ENCODE measurements around the gene LIN37. TPM values are rescaled to one million over a fixed set of nuclear protein-coding genes. Genes with fewer than 3 reads are reported as not detected.
A peak's percentile ranks its signal among the peaks of the same experiment; 100 is the strongest.

Gene LIN37
- total RNA-seq, 1 donor from 2014 or later = 11.4 TPM

DNA sequence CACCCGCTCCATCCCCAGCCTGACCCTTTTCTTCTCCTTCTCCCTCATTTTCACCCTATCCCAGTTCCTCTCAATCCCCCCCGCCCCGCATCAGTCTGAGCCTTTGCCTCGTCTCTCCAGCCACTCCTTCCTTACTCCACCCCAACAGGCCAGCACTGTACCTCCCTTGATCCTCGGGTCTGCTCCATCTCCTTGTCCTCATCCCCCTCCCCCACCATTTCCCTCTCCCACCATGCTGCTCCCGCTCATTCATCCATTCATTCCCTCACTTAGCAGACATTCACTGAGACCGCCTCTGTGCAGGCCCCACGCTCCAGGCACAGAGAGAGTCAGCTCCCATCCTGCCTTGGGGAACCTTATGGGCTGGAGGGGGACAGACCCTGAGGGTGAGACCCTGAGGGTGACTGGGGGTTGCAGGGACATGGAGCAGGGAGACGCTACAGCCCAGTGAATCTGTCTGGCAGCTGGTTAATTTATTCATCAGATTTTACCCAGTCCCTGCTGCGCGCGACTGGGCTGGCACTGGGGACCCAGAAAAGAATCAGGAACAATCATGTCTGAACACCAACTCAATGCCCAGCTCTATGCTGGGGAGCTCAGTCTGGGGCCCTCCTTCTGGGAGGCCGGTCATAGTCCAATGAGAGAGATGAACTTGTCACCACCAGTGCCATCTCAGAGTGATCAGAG lies 27.9 kb downstream of the LIN37 start:
- Histone ChIP-seq H3F3A (ENCODE audit: low read depth) (peaks cover 21% of the 10 kb centered on the region), H4K20me1 (ENCODE audit: low read depth) (peaks cover 28% of the 10 kb centered on the region), H3K36me3 (no peaks in the 10 kb centered on the region), H3K9me3 (ENCODE audit: low read depth) (no peaks in the 10 kb centered on the region), H3K4me1 (peaks cover 23% of the 10 kb centered on the region), H3K79me2 (ENCODE audit: low read depth) (no peaks in the 10 kb centered on the region), H3K27me3 (peaks cover 22% of the 10 kb centered on the region), H2AFZ (replicated peaks) (no peak overlapping the region), H3K4me2 (peak overlapping the region; percentile 84), H3K9ac (no peak overlapping the region), H3K4me3 (peak overlapping the region; percentile 69), H3K27ac (no peak overlapping the region)
- peaks cover 7% of the 10 kb centered on the region for H3K27me3 Mint-ChIP-seq (ENCODE audit: insufficient read depth, low read depth)
- H3K9me3 Mint-ChIP-seq = no peaks in the 10 kb centered on the region
- peaks cover 5% of the 10 kb centered on the region for H3K36me3 Mint-ChIP-seq
- H3K4me3 Mint-ChIP-seq = peak overlapping the region; percentile 91
- H3K27ac Mint-ChIP-seq = no peak overlapping the region
- TF ChIP-seq, protein P1, sequence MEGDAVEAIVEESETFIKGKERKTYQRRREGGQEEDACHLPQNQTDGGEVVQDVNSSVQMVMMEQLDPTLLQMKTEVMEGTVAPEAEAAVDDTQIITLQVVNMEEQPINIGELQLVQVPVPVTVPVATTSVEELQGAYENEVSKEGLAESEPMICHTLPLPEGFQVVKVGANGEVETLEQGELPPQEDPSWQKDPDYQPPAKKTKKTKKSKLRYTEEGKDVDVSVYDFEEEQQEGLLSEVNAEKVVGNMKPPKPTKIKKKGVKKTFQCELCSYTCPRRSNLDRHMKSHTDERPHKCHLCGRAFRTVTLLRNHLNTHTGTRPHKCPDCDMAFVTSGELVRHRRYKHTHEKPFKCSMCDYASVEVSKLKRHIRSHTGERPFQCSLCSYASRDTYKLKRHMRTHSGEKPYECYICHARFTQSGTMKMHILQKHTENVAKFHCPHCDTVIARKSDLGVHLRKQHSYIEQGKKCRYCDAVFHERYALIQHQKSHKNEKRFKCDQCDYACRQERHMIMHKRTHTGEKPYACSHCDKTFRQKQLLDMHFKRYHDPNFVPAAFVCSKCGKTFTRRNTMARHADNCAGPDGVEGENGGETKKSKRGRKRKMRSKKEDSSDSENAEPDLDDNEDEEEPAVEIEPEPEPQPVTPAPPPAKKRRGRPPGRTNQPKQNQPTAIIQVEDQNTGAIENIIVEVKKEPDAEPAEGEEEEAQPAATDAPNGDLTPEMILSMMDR (IDR thresholded peaks at IDR 0.05) = no peak
- no peak for TF ChIP-seq EZH2 (IDR thresholded peaks at IDR 0.05)
- no peak for TF ChIP-seq EZH2phosphoT487 (IDR thresholded peaks at IDR 0.05)
- peaks cover 24% of the 10 kb centered on the region for H3K4me1 Mint-ChIP-seq
- DNase-seq (ENCODE audit: low spot score) = peak; percentile 59

DNA sequence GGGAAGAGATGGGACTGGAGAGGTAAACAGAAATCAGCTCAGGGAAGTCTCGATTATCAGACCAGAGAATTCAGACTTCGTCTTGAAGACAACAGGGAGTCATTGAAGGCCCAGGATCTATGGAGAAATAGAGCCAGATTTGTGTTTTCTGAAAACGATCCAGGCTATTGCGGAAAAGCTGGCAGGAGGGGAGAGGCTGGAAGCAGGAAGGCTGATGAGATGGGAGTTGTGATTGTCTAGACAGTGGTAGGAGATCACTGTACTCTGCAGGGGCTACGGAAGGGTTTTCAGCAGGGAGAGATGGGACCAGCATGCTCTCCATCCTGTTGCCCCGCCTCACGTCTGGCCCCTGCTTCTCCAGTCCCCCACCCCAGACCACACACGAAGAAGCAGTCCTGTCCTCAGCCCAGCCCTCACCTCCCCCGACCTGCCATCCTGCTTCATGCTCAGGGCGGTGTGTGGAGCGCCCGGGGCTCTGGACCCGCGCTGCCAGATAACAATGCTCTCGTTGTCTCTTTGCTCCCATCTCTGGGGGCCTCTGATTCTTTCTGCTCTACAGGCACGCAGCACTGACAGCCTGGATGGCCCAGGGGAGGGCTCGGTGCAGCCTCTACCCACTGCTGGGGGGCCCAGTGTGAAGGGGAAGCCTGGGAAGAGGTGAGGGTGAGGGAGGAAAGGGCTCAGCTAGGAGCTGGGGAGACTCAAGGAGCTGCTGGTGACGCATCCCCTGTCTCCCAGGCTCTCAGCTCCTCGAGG lies 28.9 kb downstream of the LIN37 start:
- Mint-ChIP-seq H3K4me3 (peak overlapping the region; percentile 91), H3K9me3 (no peaks in the 10 kb centered on the region), H3K4me1 (peaks cover 24% of the 10 kb centered on the region), H3K27me3 (ENCODE audit: insufficient read depth, low read depth) (peaks cover 7% of the 10 kb centered on the region), H3K36me3 (peaks cover 5% of the 10 kb centered on the region), H3K27ac (no peak overlapping the region)
- Histone ChIP-seq H2AFZ (replicated peaks) (no peak overlapping the region), H3K4me1 (peaks cover 23% of the 10 kb centered on the region), H3K9ac (no peak overlapping the region), H3K36me3 (no peaks in the 10 kb centered on the region), H3F3A (ENCODE audit: low read depth) (peaks cover 21% of the 10 kb centered on the region), H3K79me2 (ENCODE audit: low read depth) (no peaks in the 10 kb centered on the region), H3K4me2 (peak overlapping the region; percentile 84), H3K9me3 (ENCODE audit: low read depth) (no peaks in the 10 kb centered on the region), H3K27ac (no peak overlapping the region), H3K4me3 (no peak overlapping the region), H3K27me3 (peaks cover 22% of the 10 kb centered on the region), H4K20me1 (ENCODE audit: low read depth) (peaks cover 30% of the 10 kb centered on the region)
- TF ChIP-seq EZH2phosphoT487 (IDR thresholded peaks at IDR 0.05) (no peak), EZH2 (IDR thresholded peaks at IDR 0.05) (no peak)
- TF ChIP-seq, protein P1 (IDR thresholded peaks at IDR 0.05) = no peak
- DNase-seq (ENCODE audit: low spot score) = peak; percentile 64

DNA sequence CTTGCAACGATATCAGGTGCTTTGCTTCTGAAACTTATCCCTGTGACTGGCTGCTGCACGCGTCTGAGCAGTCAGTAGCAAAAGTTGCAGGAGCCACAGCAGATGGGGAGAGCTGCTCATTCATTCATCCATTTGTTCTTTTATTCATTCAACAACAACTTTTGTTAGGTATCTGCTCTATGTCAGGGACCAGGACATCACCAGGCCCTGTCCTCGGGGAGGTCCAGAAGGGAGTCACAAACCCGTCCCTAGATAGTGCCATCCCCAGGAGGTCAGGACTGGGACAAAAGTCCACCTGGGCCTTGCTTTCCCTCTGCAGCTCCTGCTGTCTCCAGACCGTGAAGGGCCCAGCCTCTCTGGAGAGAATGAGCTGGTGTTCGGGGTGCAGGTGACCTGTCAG lies 29.6 kb downstream of the LIN37 start:
- no peak overlapping the region for H3K4me2 ChIP-seq
- TF ChIP-seq, protein P1 (IDR thresholded peaks at IDR 0.05) = no peak
- no peak for TF ChIP-seq EZH2 (IDR thresholded peaks at IDR 0.05)
- TF ChIP-seq EZH2phosphoT487 (IDR thresholded peaks at IDR 0.05) = no peak
- peak overlapping the region; percentile 64 for H3K4me3 Mint-ChIP-seq

More for the DNA sequence above, 29.6 kb downstream of the LIN37 start:
- H2AFZ ChIP-seq (replicated peaks) = no peak overlapping the region
- Mint-ChIP-seq H3K27me3 (ENCODE audit: insufficient read depth, low read depth) (peaks cover 7% of the 10 kb centered on the region), H3K4me1 (peaks cover 24% of the 10 kb centered on the region), H3K9me3 (no peaks in the 10 kb centered on the region), H3K27ac (no peak overlapping the region), H3K36me3 (peaks cover 5% of the 10 kb centered on the region)
- H3K27ac ChIP-seq = no peak overlapping the region
- H4K20me1 ChIP-seq (ENCODE audit: low read depth) = peaks cover 31% of the 10 kb centered on the region
- H3K27me3 ChIP-seq = peaks cover 18% of the 10 kb centered on the region
- no peak overlapping the region for H3K9ac ChIP-seq
- no peaks in the 10 kb centered on the region for H3K9me3 ChIP-seq (ENCODE audit: low read depth)
- H3K4me3 ChIP-seq = no peak overlapping the region
- DNase-seq (ENCODE audit: low spot score) = no peak
- no peaks in the 10 kb centered on the region for H3K79me2 ChIP-seq (ENCODE audit: low read depth)
- peaks cover 21% of the 10 kb centered on the region for H3F3A ChIP-seq (ENCODE audit: low read depth)
- H3K4me1 ChIP-seq = peaks cover 23% of the 10 kb centered on the region
- no peaks in the 10 kb centered on the region for H3K36me3 ChIP-seq
